ENCODE results near the gene SMAGP.
A peak's percentile ranks its signal among the peaks of the same experiment; 100 is the strongest.
"Not testable (repeated sequence)": the region's sequence is repeated elsewhere in the genome, so short reads cannot be mapped to it uniquely, and the experiment has no call there.

The SMAGP gene

DNA sequence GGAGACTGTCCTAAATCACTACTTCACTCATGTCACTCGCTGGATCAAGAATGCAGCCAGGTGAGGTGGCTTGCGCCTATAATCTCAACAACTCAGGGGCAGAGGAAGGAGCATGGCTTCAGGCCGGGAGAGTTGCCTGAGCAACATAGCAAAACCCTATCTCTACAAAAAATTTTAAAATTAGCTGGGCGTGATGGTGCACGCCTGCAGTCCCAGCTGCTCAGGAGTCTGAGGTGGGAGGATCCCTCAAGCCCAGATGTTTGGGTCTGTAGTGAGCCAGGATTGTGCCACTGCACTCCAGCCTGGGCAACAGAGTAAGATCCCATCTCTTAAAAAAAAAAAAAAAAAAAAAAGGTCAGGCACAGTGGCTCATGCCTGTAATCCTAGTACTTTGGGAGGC, 5.9 kb downstream of the SMAGP start:
- DNase-seq (ENCODE audit: low read depth) = no peak

DNA sequence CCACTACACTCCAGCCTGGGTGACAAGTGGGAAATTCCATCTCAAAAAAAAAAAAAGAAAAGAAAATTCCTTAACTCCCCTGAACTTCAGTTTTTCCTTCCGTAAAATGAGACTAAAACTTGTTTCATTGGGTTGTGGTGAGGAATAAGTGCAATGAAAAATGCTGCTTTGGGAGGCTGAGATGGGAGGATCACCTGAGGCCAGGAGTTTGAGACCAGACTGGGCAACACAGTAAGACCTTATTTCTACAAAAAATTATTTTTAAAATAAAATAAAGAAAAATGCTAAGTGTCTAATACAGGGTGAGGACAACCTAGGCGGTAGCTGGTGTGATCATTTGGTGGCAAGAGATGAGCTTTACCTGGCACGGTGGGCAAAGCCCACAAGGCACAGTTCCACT, 6.9 kb downstream of the SMAGP start:
- no peak for DNase-seq (ENCODE audit: low read depth)

- DNase-seq (ENCODE audit: low read depth) = no peak
These were observed 7.4 kb downstream of the SMAGP start for GRCh38 chr12:51262758-51263177.

DNA sequence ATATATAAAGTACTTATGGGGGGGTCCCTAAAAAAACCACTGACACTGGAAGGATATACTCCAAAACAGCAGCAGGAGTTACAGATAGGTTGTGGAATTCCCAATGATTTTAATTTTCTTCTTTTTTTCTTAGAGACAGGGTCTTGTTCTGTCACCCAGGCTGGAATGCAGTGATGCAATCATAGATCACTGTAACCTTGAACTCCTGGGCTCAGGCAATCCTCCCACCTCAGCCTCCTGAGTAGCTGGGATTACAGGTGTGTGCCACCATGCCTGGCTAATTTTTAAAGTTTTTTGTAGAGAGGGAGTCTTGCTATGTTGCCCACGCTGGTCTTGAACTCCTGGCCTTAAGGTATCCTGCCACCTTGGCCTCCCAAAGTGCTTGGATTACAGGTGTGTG, 10.6 kb downstream of the SMAGP start:
- DNase-seq (ENCODE audit: low read depth) = not testable (repeated sequence)

- no peak for DNase-seq (ENCODE audit: low read depth)
These were observed 15.7 kb downstream of the SMAGP start for GRCh38 chr12:51254536-51254935.

- no peak for DNase-seq (ENCODE audit: low read depth)
These were observed 16.9 kb downstream of the SMAGP start for GRCh38 chr12:51253276-51253675.

- no peak for DNase-seq (ENCODE audit: low read depth)
These were observed 22.6 kb downstream of the SMAGP start for GRCh38 chr12:51247523-51248206.

DNA sequence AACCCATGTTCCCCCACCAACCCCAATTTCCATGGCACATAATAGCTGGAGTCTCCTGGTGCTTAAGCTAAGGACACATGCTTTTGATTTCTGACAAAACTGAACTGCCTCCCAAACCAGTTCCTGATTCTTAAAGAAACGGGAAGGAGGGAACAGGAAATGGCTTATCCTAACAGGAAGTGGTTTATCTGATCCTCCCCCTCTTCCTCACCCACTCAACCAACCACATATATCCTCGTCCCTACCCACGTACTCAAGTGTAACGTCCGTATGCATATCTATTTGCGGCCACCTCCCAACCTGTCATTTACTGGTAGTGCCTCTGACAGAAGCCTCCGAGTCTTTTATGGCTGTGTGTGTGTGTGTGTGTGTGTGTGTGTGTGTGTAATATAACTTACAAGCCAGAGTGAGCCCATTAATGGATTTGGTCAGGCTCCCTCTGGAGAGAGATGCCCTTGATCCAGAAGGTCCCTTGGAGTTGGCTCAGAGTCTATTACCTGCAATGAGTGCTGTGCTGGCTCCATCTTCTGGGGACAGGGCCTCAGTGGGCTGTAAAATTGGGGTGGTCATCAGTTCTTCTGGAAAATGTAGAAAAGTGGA, 23.9 kb downstream of the SMAGP start:
- DNase-seq (ENCODE audit: low read depth) = no peak

DNA sequence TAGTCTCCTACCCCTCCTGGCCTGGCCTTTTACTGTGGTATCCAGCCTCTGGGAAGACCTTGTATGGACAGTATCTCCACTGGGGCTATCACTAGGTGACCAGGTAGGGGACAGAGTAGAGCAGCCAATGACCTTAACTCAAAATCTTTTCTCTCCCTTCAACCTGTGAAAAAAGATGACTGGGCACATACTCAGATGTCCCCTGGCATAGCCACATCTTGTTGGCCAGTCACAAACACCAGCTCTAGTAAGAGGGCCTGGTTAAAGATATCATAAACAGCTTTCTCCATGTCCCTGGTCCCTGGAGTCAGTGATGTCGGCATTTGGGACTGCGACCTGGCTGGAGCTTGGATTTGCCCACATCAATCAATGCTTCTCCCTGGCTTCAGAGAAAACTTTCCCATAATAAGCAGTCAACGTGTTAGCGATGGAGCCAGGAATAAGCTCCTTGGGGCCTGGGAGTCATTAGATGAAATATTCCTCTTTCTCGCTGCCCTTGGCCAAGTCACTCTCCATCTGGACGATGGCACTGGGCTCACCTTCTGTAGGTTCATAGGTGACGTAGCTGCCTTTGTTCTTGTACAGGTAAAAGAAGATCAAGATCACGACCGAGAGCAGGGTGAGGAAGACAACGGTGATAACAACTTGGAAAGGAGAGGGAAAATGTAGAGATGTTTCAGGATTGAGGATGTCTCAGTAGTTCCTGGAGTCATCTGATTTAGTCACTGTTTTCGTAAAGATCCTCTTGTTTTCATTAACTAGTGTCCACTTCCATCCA, 24.6 kb downstream of the SMAGP start:
- DNase-seq (ENCODE audit: low read depth) = no peak

DNA sequence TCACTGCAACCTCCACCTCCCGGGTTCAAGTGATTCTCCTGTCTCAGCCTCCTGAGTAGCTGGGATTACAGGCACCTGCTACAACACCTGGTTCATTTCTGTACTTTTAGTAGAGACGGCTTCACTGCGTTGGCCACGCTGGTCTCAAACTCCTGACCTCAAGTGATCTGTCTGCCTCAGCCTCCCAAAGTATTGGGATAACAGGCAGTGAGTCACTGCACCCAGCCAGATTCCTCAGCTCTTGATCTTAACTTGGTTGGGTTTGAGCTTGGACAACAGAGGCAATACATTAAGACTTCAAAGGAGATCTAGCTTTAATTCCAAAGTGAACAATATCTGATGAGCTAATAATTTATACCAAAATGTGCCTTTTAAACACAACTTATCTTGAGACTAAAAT, 25.9 kb downstream of the SMAGP start:
- no peak for DNase-seq (ENCODE audit: low read depth)

DNA sequence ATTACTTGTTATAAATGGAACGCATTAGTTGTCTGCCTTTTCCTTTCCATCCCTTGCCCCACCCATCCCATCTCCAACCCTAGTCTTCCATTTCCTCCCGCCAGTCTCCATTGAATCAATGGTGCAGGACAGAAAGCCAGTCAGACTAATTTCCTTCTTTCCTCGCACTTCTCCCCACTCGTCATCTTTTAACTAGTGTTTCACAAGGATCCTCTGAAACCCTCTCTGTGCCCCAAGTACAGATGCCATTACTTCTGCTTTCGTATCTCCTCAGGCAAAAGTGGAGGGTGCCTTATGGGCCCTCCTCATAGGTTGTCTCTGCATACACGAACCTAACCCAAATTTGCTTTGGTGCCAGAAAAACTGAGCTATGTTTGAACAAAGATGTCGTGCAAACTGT, 27.3 kb downstream of the SMAGP start:
- no peak for DNase-seq (ENCODE audit: low read depth)

DNA sequence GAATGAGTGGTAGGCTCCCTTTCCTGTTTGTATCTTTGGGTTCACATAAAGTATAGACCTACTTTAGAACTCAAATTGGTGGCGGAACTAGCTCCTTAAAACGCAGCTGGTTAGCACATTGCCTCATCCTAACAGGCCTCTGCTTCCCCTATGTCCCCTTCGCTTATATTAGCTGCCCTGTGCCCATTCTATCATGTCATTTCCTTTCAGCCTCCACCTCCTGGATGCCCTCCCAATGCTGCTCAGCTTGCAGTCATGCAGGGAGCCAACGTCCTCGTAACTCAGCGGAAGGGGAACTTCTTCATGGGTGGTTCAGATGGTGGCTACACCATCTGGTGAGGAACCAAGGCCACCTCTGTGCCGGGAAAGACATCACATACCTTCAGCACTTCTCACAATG, 28.1 kb downstream of the SMAGP start:
- no peak for DNase-seq (ENCODE audit: low read depth)

- DNase-seq (ENCODE audit: low read depth) = no peak
These were observed 29.2 kb downstream of the SMAGP start for GRCh38 chr12:51240971-51241370.

GRCh38 chr12:51238510-51239334, 31.5 kb downstream of the SMAGP start, which contains the start of gene DAZAP2:
Gene DAZAP2 (plus strand): TSS chr12:51238826. CDS start chr12:51238908, 82 bp downstream.
- DNase-seq (ENCODE audit: low read depth) = peak; percentile 92

GRCh38 chr12:51238037-51238509, 32.1 kb downstream of the SMAGP start:
- no peak for DNase-seq (ENCODE audit: low read depth)

DNA sequence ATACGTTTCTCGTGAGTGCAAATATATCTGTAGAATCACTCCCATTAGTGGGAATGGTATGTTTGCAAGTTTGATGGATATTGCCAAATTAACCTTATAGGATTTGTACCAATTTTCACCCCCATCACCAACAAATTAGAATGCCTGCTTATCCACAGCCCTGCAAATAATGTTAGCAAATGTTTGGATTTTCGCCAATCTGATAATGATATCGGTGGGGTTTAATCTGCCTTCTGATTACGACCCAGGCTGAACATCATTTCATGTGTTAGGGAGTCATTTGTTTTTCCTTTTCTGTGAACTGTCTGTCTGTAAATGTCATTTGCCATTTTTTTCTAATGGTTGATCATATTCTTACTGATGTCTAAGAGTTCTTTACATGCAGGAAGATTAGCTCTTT, 35.7 kb downstream of the SMAGP start:
- no peak for DNase-seq (ENCODE audit: low read depth)

GRCh38 chr12:51232642-51233041, 37.6 kb downstream of the SMAGP start:
- no peak for DNase-seq (ENCODE audit: low read depth)

DNA sequence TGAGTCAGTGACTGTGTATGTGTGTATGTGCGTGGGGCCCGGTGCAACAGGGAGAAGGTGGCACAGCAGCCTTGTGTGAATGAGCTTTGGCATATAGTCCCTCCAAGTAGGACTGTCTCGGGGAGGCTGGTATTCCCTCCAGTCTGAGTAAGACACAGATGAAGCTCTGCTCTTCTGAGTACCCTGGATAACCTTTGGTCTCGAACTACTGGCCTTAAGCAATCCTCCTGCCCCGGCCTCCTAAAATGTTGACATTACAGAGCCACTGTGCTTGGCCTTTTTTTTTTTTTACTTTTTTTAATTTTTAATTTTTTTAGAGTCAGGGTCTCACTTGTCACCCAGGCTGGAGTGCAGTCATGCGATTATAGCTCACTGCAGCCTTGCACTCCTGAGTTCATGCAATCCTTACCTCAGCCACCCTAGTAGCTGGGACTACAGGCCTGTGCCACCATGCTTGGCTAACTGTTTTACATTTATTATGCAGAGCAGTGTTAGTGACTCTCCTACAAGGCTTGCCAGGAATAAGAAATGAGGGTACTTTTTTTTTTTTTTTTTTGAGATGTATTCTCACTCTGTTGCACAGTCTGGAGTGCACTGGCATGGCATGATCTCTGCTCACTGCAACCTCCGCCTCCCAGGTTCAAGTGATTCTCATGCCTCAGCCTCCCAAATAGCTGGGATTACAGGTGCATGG, 41.0 kb downstream of the SMAGP start:
- DNase-seq (ENCODE audit: low read depth) = no peak

- no peak for DNase-seq (ENCODE audit: low read depth)
These were observed 42.3 kb downstream of the SMAGP start for GRCh38 chr12:51227962-51228361.

GRCh38 chr12:51227112-51227511, 43.1 kb downstream of the SMAGP start:
- not testable (repeated sequence) for DNase-seq (ENCODE audit: low read depth)

DNA sequence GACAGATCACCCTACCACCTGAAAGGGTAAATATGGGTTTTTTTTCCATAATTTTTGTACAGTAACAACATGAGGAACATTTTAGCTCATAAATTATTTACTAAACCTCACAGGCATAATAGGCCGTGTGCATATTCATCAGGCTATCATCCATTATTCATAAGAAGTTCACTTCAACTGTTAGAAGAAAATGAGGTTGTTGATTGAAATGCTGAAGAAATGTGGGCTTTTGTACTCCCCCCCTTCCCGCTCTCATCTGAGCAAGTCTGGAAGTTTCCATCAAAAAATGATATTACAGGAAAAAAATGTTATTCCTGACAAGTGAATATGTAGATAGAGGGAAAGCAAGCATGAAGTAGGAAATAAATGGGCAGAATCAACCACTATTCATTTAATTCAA, 44.4 kb downstream of the SMAGP start:
- DNase-seq (ENCODE audit: low read depth) = no peak

- DNase-seq (ENCODE audit: low read depth) = no peak
These were observed 45.0 kb downstream of the SMAGP start for GRCh38 chr12:51225234-51225633.
